ENCODE data around the gene COPS7A. TPM values are rescaled to one million over a fixed set of nuclear protein-coding genes. Genes with fewer than 3 reads are reported as not detected.
A peak's percentile ranks its signal among the peaks of the same experiment; 100 is the strongest.

Gene COPS7A
- total and polyA plus RNA-seq, 2 experiments from 2014 or later: 123 to 133 TPM

DNA sequence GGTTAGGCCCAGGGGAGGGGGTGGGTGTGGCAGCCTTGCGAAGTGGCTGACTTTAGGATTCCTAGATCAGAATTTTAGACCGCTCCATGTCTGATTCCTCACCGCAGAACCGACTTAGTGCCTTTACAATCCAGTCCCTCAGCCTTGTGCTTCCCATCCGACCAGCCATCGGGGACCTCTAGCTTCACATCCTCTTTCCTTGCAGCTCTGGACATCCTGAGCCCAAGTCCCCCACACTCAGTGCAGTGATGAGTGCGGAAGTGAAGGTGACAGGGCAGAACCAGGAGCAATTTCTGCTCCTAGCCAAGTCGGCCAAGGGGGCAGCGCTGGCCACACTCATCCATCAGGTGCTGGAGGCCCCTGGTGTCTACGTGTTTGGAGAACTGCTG is 557 bp downstream of the COPS7A start:
- Histone ChIP-seq H3K9me3 (ENCODE audit: low read depth) (no peaks in the 10 kb centered on the region), H2AFZ (peak overlapping the region; percentile 97), H4K20me1 (ENCODE audit: insufficient read depth) (no peaks in the 10 kb centered on the region), H3K27me3 (replicated peaks; ENCODE audit: insufficient read depth) (no peaks in the 10 kb centered on the region), H3K36me3 (ENCODE audit: low read depth) (peaks cover 9% of the 10 kb centered on the region; the same call in 1 of the 2 replicates), H3K79me2 (ENCODE audit: insufficient read depth) (peaks cover 24% of the 10 kb centered on the region), H3K9ac (peak overlapping the region; percentile 80), H3K4me2 (ENCODE audit: unreplicated experiment) (peak overlapping the region; percentile 99), H3K4me3 (peak overlapping the region; percentile 79), H3K27ac (peak overlapping the region; percentile 82), H3K9me2 (ENCODE audit: insufficient read depth) (no peaks in the 10 kb centered on the region), H3K4me1 (ENCODE audit: insufficient read depth) (peaks cover 10% of the 10 kb centered on the region), H3F3A (ENCODE audit: insufficient read depth) (peaks cover 10% of the 10 kb centered on the region; the same call in 1 of the 2 replicates)
- in situ Hi-C loops (cut with MboI): no loop called here
- peak; percentile 52 for DNase-seq
- 1 to 2% methylated on average over 10 of the region's 10 CpGs for WGBS, 2 experiments (ENCODE audit: low coverage in 1 of 2, low lambda C conversion rate in 2 of 2, missing lambda C conversion rate in 2 of 2)
- no peak for TF ChIP-seq EZH2 (IDR thresholded peaks at IDR 0.05; ENCODE audit: insufficient read depth, poor library complexity, severe bottlenecking)
- no peak for TF ChIP-seq EZH2phosphoT487 (IDR thresholded peaks at IDR 0.05; ENCODE audit: insufficient read depth, low read depth)

DNA sequence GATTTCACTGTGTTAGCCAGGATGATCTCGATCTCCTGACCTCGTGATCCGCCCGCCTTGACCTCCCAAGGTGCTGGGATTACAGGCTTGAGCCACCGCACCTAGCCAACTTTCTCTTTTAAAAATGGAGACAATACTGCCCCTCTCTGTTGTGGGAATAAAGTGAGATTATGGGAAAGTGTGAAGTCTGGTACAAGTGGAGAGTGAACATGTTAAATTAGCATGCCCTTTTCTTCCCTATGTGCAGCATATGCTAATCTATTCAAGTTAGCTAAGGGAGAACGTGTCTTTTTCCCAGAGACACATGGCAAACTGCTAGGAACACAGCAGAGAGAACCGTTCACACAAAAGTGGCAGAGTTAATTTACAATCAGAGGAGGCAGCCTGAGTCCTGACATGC is 1.5 kb downstream of the COPS7A start:
- Histone ChIP-seq H3K36me3 (ENCODE audit: low read depth) (peaks cover 9% of the 10 kb centered on the region; the same call in 1 of the 2 replicates), H3F3A (ENCODE audit: insufficient read depth) (peaks cover 10% of the 10 kb centered on the region; the same call in 1 of the 2 replicates), H3K27ac (no peak overlapping the region), H3K27me3 (replicated peaks; ENCODE audit: insufficient read depth) (no peaks in the 10 kb centered on the region), H3K4me1 (ENCODE audit: insufficient read depth) (peaks cover 10% of the 10 kb centered on the region), H2AFZ (no peak overlapping the region), H4K20me1 (ENCODE audit: insufficient read depth) (no peaks in the 10 kb centered on the region), H3K9me2 (ENCODE audit: insufficient read depth) (no peaks in the 10 kb centered on the region), H3K9me3 (ENCODE audit: low read depth) (no peaks in the 10 kb centered on the region), H3K9ac (no peak overlapping the region), H3K79me2 (ENCODE audit: insufficient read depth) (peaks cover 24% of the 10 kb centered on the region), H3K4me2 (ENCODE audit: unreplicated experiment) (peak overlapping the region; percentile 99), H3K4me3 (peak overlapping the region; percentile 79; the same call in 1 of the 2 replicates)
- 84 to 88% methylated on average over 7 of the region's 7 CpGs for WGBS, 2 experiments (ENCODE audit: low coverage in 1 of 2, low lambda C conversion rate in 2 of 2, missing lambda C conversion rate in 2 of 2)
- in situ Hi-C loops (cut with MboI): no loop called here
- TF ChIP-seq EZH2 (IDR thresholded peaks at IDR 0.05; ENCODE audit: insufficient read depth, poor library complexity, severe bottlenecking): no peak
- no peak for TF ChIP-seq EZH2phosphoT487 (IDR thresholded peaks at IDR 0.05; ENCODE audit: insufficient read depth, low read depth)
- DNase-seq: no peak

DNA sequence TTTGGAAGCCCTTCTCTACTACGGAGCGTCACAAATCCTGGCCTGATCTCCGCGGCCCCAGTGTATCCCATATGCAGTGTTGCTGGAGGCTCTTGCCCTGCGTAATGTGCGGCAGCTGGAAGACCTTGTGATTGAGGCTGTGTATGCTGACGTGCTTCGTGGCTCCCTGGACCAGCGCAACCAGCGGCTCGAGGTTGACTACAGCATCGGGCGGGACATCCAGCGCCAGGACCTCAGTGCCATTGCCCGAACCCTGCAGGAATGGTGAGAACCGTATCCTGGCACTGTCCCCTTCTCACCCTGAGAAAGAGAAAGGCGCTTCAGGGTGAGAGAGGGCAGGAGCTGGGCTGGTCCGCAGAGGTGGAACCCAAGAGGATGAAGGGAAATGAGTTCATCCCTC is 5.3 kb downstream of the COPS7A start:
- Histone ChIP-seq H3K79me2 (ENCODE audit: insufficient read depth) (peaks cover 24% of the 10 kb centered on the region), H4K20me1 (ENCODE audit: insufficient read depth) (no peaks in the 10 kb centered on the region), H3K36me3 (ENCODE audit: low read depth) (peaks cover 9% of the 10 kb centered on the region; the same call in 1 of the 2 replicates), H2AFZ (no peak overlapping the region), H3K9me3 (ENCODE audit: low read depth) (no peaks in the 10 kb centered on the region), H3K4me2 (ENCODE audit: unreplicated experiment) (no peak overlapping the region), H3K27ac (no peak overlapping the region), H3K27me3 (replicated peaks; ENCODE audit: insufficient read depth) (no peaks in the 10 kb centered on the region), H3K9ac (no peak overlapping the region), H3K9me2 (ENCODE audit: insufficient read depth) (no peaks in the 10 kb centered on the region), H3F3A (ENCODE audit: insufficient read depth) (peaks cover 5% of the 10 kb centered on the region; the same call in 1 of the 2 replicates), H3K4me3 (no peak overlapping the region), H3K4me1 (ENCODE audit: insufficient read depth) (peaks cover 10% of the 10 kb centered on the region)
- no peak for DNase-seq
- in situ Hi-C loops (cut with MboI): no loop called here
- TF ChIP-seq EZH2phosphoT487 (IDR thresholded peaks at IDR 0.05; ENCODE audit: insufficient read depth, low read depth) (no peak), EZH2 (IDR thresholded peaks at IDR 0.05; ENCODE audit: insufficient read depth, poor library complexity, severe bottlenecking) (no peak)
- WGBS, 2 experiments (ENCODE audit: low coverage in 1 of 2, low lambda C conversion rate in 2 of 2, missing lambda C conversion rate in 2 of 2): 95% methylated on average over 18 of the region's 18 CpGs

DNA sequence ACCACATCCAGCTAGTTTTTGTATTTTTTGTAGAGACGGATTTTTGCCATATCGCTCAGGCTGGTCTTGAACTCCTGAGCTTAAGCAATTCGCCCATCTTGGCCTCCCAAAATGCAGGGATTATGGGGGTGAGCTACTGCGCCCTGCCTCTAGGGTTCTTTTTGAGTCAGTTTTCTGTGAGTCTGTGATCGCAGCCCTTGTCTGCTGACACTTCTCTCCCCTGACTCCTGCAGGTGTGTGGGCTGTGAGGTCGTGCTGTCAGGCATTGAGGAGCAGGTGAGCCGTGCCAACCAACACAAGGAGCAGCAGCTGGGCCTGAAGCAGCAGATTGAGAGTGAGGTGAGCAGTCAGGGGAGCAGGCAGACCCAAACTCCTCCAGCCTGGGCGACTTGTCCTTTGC is 6.3 kb downstream of the COPS7A start:
- WGBS, 2 experiments (ENCODE audit: low coverage in 1 of 2, low lambda C conversion rate in 2 of 2, missing lambda C conversion rate in 2 of 2): 89 to 90% methylated on average over 8 of the region's 8 CpGs
- DNase-seq: no peak
- H3K9me3 ChIP-seq (ENCODE audit: low read depth): no peaks in the 10 kb centered on the region
- H3K4me3 ChIP-seq: no peak overlapping the region
- H3K9ac ChIP-seq: no peak overlapping the region
- no peaks in the 10 kb centered on the region for H4K20me1 ChIP-seq (ENCODE audit: insufficient read depth)
- no peaks in the 10 kb centered on the region for H3K27me3 ChIP-seq (replicated peaks; ENCODE audit: insufficient read depth)
- no peak for TF ChIP-seq EZH2phosphoT487 (IDR thresholded peaks at IDR 0.05; ENCODE audit: insufficient read depth, low read depth)
- TF ChIP-seq EZH2 (IDR thresholded peaks at IDR 0.05; ENCODE audit: insufficient read depth, poor library complexity, severe bottlenecking): no peak
- no peak overlapping the region for H3K4me2 ChIP-seq (ENCODE audit: unreplicated experiment)
- H3K9me2 ChIP-seq (ENCODE audit: insufficient read depth): no peaks in the 10 kb centered on the region
- no peak overlapping the region for H2AFZ ChIP-seq
- H3F3A ChIP-seq (ENCODE audit: insufficient read depth): peaks cover 15% of the 10 kb centered on the region
- H3K4me1 ChIP-seq (ENCODE audit: insufficient read depth): peaks cover 4% of the 10 kb centered on the region
- H3K27ac ChIP-seq: no peak overlapping the region
- peaks cover 9% of the 10 kb centered on the region; the same call in 1 of the 2 replicates for H3K36me3 ChIP-seq (ENCODE audit: low read depth)
- H3K79me2 ChIP-seq (ENCODE audit: insufficient read depth): peaks cover 15% of the 10 kb centered on the region
- in situ Hi-C loops (cut with MboI): no loop called here
